COLO668 (cell line): ENCODE data around the gene FER.
"Not testable (repeated sequence)": the region's sequence is repeated elsewhere in the genome, so short reads cannot be mapped to it uniquely, and the experiment has no call there.

Experiments used
- DNase-seq: peaks from one replicate; lab custom pipeline; 2025; ENCODE audit not compliant: unreplicated experiment; lab: John Stamatoyannopoulos, UW

FER gene

DNA sequence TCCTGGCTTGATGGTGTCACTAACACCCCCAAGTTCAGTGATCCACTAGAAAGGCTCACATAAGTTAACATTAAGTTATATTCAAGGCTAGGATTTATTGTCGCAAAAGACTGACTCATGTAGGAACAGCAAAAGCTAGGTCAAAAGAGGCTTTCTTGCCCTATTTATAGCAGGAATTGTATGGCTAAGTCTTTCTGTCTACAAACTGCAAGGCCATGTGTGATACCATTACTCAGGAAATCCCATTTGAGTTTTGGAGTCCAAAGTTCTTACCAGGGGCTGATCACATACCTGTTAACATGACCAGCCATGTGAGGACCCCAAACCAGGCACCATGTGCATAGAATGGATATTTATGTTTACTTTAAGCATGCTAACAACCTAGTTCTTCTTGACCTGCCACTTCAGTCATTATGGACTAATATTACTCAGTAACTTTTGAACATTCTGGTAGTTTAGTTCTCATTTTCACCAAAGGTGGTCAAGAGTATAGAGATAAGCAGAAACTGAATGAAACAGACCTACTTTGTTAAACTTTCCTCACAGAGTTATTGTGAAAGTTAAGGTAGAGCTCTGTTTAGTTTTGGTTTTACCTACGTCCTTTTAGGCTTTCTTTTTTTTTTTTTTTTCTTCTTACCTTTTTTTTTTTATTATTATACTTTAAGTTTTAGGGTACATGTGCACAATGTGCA lies 281.1 kb downstream of the FER start:
- DNase-seq, result no peak

GRCh38 chr5:109029847-109030246 lies 282.1 kb downstream of the FER start:
- DNase-seq, result no peak

DNA sequence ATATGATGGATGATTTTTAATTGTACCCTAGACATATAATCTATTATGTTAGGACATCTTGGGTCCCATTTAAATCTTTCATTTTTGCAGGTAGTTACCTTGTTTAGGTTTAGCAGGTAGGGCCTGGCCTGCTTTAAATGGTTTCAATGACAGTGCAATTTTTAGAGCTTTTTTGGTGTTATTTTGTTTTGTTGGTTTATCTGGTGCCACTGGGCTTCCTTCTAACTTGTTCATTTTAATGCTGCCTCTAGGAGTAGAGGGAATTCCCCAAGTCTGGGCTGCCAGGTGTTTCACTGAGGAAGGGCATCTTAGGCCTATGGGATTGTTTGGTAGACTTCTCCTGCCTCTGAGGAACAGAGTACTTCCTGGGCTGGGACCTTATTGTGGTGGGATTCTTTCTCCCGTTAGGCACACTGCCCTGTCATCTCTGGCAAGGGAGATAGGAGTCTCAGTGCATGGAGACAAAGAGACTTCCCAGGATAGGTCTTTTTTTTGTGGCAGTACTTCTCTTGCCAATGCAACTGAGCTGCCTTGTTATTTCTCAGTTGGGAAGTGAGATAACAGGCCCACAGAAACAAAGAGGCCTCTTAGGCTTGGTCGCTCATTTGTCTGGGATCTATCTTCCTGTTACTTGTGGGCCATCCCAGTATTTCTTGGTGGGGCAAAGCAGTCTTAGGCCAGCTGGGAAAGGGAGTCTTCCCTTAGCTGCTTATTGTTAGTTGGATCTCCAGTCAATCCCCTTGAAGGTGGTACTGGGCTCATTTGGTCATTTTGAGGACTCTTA lies 282.9 kb downstream of the FER start:
- no peak for DNase-seq

DNA sequence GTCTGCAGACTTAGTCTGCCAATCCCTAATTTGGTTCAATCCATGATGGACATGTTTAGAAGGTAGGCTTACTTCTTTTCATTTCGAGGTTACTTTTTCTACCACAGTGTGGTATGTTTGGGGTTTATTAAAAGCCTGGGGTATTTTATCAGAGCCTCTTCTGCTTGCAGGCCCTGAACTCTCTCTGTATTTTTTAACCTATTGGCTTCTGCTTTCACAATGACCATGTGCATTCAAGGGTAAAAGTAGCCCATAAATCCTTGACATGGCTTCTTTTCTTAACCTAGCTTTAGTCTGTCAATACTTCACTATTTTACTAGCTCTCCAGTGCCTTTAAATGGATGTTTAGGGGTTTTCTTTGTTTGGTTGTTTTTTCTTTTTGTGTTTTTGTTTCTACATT lies 286.6 kb downstream of the FER start:
- no peak for DNase-seq

DNA sequence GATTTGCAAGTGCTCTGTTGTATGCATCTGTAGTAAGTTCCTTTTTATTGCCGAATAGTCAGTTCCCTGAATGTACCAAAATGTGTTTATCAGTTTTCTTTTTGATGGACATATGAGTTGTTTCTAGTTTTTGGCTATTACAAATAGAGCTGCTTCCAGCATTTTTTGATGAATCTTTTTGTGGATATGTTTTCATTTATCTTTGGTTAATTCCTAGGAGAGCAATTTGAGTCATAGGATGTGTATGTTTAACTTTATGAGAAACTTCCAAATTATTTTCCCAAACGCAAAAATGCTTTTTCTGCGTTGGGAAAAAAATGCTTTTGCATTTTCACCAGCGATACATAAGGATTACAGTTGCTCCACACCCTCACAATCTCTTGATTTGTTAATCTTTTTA lies 287.7 kb downstream of the FER start:
- no peak for DNase-seq

- DNase-seq, result no peak
Observed at GRCh38 chr5:109038209-109038840, 290.6 kb downstream of the FER start.

DNA sequence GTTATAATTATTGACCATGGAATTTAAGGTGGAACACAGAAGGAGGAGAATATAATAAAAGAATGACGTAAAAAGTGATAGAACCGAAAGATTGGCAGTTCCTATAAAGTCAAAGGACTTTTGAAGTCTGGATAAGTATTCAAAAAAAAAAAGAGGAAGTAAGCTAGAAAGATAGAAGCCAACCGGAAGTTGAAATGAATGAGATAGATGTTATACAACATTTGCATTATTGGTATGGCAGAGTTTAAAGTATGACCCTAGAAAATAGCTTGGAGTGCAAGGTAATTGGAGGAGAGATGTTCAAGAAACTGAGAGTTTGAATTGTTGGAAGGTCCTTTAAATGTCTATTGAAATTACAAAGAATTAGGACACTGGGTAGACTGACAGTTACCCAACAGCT lies 293.6 kb downstream of the FER start:
- DNase-seq, result no peak

DNA sequence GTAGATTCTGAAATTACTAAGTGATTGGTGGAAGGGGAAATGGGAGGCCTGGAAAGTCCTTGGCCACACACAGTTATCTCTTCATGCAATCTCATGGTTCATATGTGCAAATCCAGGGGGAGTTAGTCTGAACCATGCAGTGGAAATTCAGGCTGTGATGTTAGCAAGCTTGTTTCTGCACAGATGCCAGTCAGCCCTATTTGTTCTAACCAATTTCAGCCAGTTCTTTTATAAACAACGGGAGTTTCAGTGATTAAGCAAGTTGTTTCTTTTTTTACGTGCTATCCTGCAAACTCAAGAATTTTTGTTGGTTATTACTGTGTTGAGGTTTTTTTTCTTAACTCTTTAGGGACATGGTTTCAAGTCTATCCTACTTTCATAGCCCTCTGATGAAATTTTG lies 298.0 kb downstream of the FER start:
- DNase-seq, result no peak

GRCh38 chr5:109049565-109049964 lies 301.9 kb downstream of the FER start:
- no peak for DNase-seq

GRCh38 chr5:109050321-109050720 lies 302.6 kb downstream of the FER start:
- not testable (repeated sequence) for DNase-seq

GRCh38 chr5:109052216-109052615 lies 304.5 kb downstream of the FER start:
- DNase-seq, result not testable (repeated sequence)

DNA sequence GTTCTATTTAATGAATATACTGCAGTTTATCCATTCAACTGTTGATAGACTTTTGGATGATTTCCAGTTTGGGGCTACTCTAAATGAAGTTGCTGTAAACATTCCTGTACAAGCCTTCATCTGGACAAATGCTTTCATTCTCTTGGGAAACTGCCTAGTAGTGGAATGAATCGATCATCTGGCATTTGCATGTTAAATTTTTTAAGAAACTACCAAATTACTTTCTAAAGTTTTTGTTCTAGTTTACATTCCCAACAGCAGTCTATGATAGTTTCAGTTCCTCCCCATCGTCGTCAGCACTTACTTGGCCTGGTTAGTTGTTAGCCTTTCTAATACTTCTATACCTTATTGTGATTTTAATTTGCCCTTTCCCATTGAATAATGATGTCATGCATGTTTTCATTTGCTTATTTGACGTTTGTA lies 306.3 kb downstream of the FER start:
- no peak for DNase-seq

DNA sequence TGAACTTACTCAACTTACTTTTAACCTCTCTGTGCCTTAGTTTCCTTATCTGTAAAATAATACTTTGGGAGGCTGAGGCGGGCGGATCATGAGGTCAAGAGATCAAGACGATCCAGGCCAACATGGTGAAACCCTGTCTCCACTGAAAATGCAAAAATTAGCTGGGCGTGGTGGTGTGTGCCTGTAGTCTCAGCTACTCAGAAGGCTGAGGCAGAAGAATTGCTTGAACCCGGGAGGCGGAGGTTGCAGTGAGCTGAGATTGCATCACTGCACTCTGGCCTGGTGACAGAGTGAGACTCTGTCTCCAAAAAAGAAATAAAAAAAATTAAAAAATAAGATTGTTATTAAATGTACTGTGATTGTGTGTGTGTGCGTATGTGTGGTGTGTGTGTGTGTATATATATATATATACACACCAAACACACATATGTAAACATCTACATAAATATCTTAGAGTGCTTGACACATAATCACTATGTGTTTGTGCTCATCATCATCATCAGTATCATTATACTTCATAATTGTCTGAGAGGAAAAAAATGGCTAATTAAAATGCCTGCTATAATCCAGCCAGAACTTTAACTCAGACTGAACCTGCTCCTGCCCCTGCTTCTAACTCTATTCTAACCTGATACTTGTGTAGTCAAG lies 312.8 kb downstream of the FER start:
- DNase-seq, result no peak

DNA sequence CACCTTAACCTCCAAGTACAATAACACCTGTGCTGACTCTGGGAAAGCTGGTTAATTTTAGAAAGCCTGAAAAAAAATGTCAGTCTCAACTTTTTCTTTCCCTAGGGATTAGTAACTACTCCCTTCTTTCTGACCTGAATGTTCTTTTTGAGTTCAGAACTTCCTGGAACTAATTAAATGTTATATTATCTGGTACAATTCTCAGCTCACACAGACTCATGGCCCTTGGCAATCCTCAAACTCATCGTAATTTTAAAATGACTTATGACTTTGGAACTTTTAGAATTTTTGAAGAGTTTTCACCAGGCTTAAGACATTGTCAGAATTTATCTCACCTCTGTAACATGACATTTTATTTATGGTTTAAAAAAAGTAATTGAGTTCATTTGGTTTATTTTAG lies 315.0 kb downstream of the FER start:
- DNase-seq, result no peak

GRCh38 chr5:109063223-109063622 lies 315.5 kb downstream of the FER start:
- DNase-seq, result no peak

DNA sequence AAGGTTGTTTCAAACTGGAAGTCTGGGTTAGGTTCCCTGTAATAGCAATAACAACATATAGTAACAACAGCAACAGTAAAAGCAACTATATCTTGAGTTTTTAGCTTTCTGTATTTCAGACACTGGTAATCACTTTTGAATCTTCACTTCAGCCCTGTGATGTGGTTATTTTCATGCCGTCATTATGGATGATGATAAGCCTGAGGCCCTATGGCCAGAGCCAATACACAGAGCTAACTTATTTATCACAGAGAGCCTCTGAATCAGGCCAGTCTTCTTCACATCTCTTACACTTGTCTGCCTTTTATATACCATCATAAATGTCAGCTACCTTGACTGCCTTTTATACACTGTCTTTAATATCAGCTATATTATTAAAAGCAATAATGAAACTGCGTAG lies 329.0 kb downstream of the FER start:
- no peak for DNase-seq

DNA sequence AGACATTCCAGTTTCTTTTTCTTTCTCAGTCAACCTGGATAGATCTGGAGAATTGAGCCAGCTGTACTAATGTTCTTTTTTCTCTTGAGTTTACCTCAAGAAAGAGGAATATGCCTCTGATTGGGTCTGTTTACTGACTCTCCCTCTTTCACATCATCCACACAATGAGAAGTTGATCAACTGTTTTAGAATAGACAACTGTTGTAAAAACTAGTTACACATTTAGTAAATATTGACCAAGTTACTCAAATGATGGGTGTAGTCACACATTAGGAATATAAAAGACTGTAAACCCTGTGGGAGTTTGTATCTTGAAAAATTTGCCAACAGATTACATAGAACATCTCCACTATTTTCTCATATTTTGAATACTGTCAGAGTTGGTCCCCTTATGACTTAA lies 330.8 kb downstream of the FER start:
- DNase-seq, result no peak

- no peak for DNase-seq
Observed at GRCh38 chr5:109080481-109080880, 332.8 kb downstream of the FER start.

DNA sequence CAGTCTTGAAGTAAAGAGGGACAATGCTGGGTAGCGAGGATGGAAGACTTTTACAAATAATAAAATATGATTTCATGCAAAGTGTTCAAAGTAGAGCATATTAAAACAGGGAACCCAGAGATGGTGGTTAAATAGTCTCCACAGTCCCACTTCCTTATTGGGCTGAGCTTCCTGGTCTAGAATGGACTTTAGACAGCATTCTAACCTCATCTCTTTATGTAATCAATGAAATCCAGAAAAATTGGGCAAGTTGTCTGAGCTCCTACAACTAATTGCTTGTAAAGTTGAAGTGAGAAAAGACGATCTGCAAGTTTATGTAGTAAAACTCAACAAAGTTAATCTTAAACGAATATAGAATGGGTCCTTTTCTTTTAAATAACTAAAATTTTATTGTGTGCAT lies 333.2 kb downstream of the FER start:
- no peak for DNase-seq

DNA sequence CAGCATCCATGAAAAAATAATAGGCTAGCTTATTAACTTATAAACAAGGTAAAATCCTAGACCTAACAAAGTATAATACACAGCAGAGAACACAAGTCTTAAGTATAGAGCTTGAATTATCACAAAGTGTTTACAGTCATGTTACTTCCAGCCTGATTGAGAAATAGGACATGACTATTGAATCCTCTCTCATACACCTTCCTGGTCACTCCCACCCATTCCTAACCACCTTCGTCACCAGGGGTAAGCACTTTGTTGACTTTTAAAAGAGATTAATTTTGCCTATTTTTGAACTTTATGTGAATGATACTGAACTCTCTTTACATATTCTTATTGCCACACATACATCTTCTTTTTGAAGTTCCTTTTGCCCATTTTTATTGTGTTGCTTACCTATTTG lies 336.2 kb downstream of the FER start:
- DNase-seq, result no peak

DNA sequence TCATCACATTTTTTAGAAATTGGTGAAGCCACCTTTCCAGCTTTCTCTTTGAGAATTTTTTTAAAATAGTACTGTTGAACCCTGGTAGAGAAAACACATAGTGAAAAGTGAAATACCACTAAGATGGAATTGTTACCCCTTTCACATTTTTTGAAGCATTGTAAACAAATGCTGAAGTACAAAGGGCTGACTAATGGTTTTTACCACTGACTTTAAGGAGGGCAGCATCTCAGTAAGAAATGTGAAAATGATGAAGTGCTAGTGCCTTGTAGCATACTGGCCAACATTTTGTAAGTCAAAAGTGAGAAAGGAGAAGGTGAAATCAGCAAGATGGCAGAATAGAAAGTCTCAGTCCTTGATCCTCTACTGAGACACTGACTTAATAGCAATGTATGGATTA lies 341.5 kb downstream of the FER start:
- DNase-seq, result no peak

DNA sequence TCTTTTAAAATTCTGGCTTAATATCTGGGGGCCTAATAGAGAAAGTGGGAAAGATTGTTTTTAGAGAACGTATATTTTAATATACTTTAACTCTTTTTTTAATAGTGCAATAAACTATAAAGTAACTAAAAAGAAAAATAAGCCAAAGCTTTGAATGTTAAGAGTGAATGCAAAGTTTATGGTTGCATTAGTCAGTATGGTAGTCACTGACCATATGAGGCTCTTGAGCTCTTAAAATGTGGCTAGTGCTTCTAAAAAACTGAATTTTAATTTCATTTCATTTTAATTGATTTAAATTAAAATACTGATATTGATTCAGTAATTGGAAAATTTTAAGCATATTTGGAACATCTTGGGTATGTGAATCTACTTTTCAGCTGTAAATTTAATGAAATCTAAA lies 351.4 kb downstream of the FER start:
- no peak for DNase-seq
